Spleen (tissue), 11 donors: Measurements from ENCODE around the gene NDUFS8. TPM values are rescaled to one million over a fixed set of nuclear protein-coding genes. Genes with fewer than 3 reads are reported as not detected.

Source experiments
- DNase-seq: peaks from one replicate; pipeline ENCODE4 v3.0.0-alpha.2; 2020
- H3K27ac ChIP-seq, 8 donors: fragments of 200-600 bp; sonication (generic) in 7 of 8; 1 replicate in 4 of 8; 2 replicates in 4 of 8; pipeline versions ENCODE4 v1.5.0 to v1.8.0; 2016 to 2021; ENCODE audit warnings: inconsistent platforms in 4 of 8, mild to moderate bottlenecking in 4 of 8, moderate library complexity in 1 of 8
- H3K27me3 ChIP-seq, 7 donors: fragments of 200-600 bp; sonication (generic) in 6 of 7; replicated peaks in 1 of 7; 1 replicate in 4 of 7; 2 replicates in 3 of 7; pipeline versions ENCODE4 v1.5.0 to v1.8.0; 2016 to 2021; ENCODE audit warnings: inconsistent platforms in 3 of 7, mild to moderate bottlenecking in 1 of 7
- H3K36me3 ChIP-seq, 6 donors: fragments of 200-600 bp; sonication (generic) in 5 of 6; 1 replicate in 4 of 6; 2 replicates in 2 of 6; pipeline versions ENCODE4 v1.5.0 to v1.8.0; 2016 to 2021; ENCODE audit warnings: inconsistent platforms in 2 of 6
- H3K4me1 ChIP-seq, 6 donors: fragments of 200-600 bp; sonication (generic) in 5 of 6; 1 replicate in 3 of 6; 2 replicates in 3 of 6; pipeline versions ENCODE4 v1.5.0 to v1.8.0; 2016 to 2021; ENCODE audit warnings: inconsistent platforms in 3 of 6
- H3K4me3 ChIP-seq, 8 donors: fragments of 200-600 bp; sonication (generic) in 7 of 8; 1 replicate in 4 of 8; 2 replicates in 4 of 8; pipeline versions ENCODE4 v1.5.0 to v1.8.0; 2016 to 2021; ENCODE audit warnings: inconsistent platforms in 4 of 8, mild to moderate bottlenecking in 4 of 8, moderate library complexity in 2 of 8
- H3K9me3 ChIP-seq, 8 donors: fragments of 200-600 bp; sonication (generic) in 7 of 8; 1 replicate in 4 of 8; 2 replicates in 4 of 8; pipeline versions ENCODE4 v1.5.0 to v1.8.0; 2016 to 2021; ENCODE audit warnings: inconsistent platforms in 4 of 8
- POLR2A ChIP-seq, 3 donors: fragments of 450-650 bp; IDR thresholded peaks; one replicate each; pipeline ENCODE4 v1.5.1; 2017; ENCODE audit warnings: antibody characterized with exemption in 3 of 3, mild to moderate bottlenecking in 1 of 3
- POLR2AphosphoS5 ChIP-seq, 3 donors: sonication (generic); formaldehyde crosslinking; IDR thresholded peaks; one replicate each; pipeline ENCODE4 v1.5.1; 2017; ENCODE audit warnings: antibody characterized with exemption in 3 of 3
- WGBS, 5 donors: extraction: QIAGEN DNeasy Blood & Tissue Kit in 3 of 5; methylation state at CpG; one replicate each; pipeline versions ENCODE4 v1.1.5 to v1.1.7; 2013 to 2018; 5-methylcytosine and 5-hydroxymethylcytosine counted together
- intact Hi-C: fragments of 100-400 bp; cut with DNase I; formaldehyde crosslinking; loops from one replicate; pipeline ENCODE4 v1.15.0; 2023; ENCODE audit warnings: low total_unique reads
- polyA plus RNA-seq, 3 donors: library from polyadenylated mRNA; stranded (reverse); fragments of 200-250 nt; gene quantifications; one replicate each; pipeline ENCODE4 v1.2.1, GENCODE V29; 2013
- total RNA-seq, 7 donors: library from RNA; depleted of rRNA in 3 of 7; stranded (reverse); fragments of >200 nt in 3 of 7; fragmentation: NEBNext Ultra II Directional in 4 of 7; extraction: Animal tissue kit (Norgen Biotek cat#: 25700) in 4 of 7; gene quantifications; one replicate each; pipeline versions ENCODE4 v1.1.0 to v1.2.1, GENCODE V29; 2016 to 2021
- TF ChIP-seq, protein P1 (sequence below), 11 experiments: fragments of 200-600 bp in 7 of 11; fragments of 450-650 bp in 4 of 11; sonication (generic) in 4 of 11; IDR thresholded peaks in 8 of 11; conservative IDR thresholded peaks in 3 of 11; 1 replicate in 7 of 11; 2 replicates in 4 of 11; pipeline versions ENCODE4 v1.4.0 to v1.8.0; 2016 to 2021; ENCODE audit warnings: antibody characterized with exemption in 11 of 11, inconsistent platforms in 4 of 11, mild to moderate bottlenecking in 1 of 11
- donor health status: healthy with polysubstance abuse.
- donor health status: DM: no; HTN: no; CAD: no; lungs with moderate emphysema.
- donor health status: DM: no; HTN: no; CAD: no.
- donor health status: Bipolar disorder and iron deficiency.
- donor health status: healthy.
- donor health status: DM: no; HTN: no; CAD: no.
- donor health status: DM: yes; HTN: yes; CAD: no.

The NDUFS8 gene
- total and polyA plus RNA-seq, 10 donors, result 75.4 to 132 (median 95.1) TPM

DNA sequence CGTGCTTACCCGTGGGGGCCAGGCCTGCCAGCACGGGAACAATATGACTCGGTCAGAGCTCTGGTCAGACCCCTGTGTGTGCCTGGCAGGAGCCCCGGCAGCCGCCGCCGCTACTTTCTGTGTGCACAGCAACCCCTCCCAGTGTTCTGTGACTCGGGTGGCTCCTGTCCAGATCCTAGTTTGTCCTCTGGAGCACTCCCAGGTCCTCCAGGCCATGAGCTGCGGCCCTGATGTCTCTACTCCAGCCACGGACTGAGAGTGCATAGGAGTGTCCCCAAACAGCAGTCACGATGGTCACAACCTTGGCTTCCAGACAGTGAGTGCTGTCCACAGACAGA lies 3.2 kb downstream of the NDUFS8 start:
- Histone ChIP-seq H3K36me3 (peaks cover 0 to 40% (median 16%) of the 10 kb centered on the region in 6 donors), H3K4me1 (peaks cover 37 to 87% (median 62%) of the 10 kb centered on the region in 6 donors), H3K4me3 (no peak overlapping the region), H3K9me3 (no peaks in the 10 kb centered on the region), H3K27ac (peak overlapping the region in 2 of 8 donors; percentile 14 to 15), H3K27me3 (no peaks in the 10 kb centered on the region)
- intact Hi-C loops, result no loop called here
- WGBS, 5 donors, result 86 to 97% (median 95%) methylated on average over 4 to 12 of the region's 12 CpGs
- TF ChIP-seq POLR2AphosphoS5 (IDR thresholded peaks at IDR 0.05) (no peak), POLR2A (IDR thresholded peaks at IDR 0.05) (no peak)
- TF ChIP-seq, protein P1, sequence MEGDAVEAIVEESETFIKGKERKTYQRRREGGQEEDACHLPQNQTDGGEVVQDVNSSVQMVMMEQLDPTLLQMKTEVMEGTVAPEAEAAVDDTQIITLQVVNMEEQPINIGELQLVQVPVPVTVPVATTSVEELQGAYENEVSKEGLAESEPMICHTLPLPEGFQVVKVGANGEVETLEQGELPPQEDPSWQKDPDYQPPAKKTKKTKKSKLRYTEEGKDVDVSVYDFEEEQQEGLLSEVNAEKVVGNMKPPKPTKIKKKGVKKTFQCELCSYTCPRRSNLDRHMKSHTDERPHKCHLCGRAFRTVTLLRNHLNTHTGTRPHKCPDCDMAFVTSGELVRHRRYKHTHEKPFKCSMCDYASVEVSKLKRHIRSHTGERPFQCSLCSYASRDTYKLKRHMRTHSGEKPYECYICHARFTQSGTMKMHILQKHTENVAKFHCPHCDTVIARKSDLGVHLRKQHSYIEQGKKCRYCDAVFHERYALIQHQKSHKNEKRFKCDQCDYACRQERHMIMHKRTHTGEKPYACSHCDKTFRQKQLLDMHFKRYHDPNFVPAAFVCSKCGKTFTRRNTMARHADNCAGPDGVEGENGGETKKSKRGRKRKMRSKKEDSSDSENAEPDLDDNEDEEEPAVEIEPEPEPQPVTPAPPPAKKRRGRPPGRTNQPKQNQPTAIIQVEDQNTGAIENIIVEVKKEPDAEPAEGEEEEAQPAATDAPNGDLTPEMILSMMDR (IDR thresholded peaks at IDR 0.05 in 8 of 11, conservative IDR thresholded peaks at IDR 0.05 in 3 of 11), result no peak
- DNase-seq, result no peak

DNA sequence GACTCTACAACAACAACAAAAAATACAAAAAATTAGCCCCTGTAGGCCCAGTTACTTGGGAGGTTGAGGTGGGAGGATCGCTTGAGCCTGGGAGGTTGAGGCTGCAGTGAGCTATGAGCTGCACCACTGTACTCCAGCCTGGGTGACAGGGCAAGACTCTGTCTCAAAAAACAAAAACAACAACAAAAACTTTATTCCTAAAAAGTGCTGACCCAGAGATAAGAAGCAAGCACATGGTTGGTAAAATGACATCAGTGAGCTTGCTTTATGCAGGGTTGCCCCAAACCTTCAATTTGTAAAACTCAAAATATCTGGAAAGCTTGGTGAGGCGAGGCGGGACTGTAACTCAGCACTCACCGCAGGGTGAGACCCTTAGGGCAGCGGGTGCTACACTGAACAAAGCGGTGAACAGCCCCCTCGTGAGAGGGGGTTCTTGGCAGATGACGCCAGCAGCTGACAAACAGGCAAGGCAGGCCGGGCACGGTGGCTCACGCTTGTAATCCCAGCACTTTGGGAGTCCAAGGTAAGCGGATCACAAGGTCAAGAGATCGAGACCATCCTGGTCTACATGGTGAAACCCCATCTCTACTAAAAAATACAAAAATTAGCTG lies 4.9 kb downstream of the NDUFS8 start:
- intact Hi-C loops, result no loop called here
- TF ChIP-seq POLR2AphosphoS5 (IDR thresholded peaks at IDR 0.05) (no peak), POLR2A (IDR thresholded peaks at IDR 0.05) (no peak)
- TF ChIP-seq, protein P1 (IDR thresholded peaks at IDR 0.05 in 8 of 11, conservative IDR thresholded peaks at IDR 0.05 in 3 of 11), result no peak
- no peaks in the 10 kb centered on the region for H3K27me3 ChIP-seq
- peaks cover 0 to 40% (median 16%) of the 10 kb centered on the region in 6 donors for H3K36me3 ChIP-seq
- peak; percentile 73 for DNase-seq
- H3K4me3 ChIP-seq, result no peak overlapping the region
- WGBS, 5 donors, result 91 to 97% (median 94%) methylated on average over 13 of the region's 13 CpGs
- peak overlapping the region in 6 of 8 donors; percentile 4 to 97 (median 93) for H3K27ac ChIP-seq
- H3K4me1 ChIP-seq, result peaks cover 44 to 89% (median 67%) of the 10 kb centered on the region in 6 donors
- H3K9me3 ChIP-seq, result no peaks in the 10 kb centered on the region

DNA sequence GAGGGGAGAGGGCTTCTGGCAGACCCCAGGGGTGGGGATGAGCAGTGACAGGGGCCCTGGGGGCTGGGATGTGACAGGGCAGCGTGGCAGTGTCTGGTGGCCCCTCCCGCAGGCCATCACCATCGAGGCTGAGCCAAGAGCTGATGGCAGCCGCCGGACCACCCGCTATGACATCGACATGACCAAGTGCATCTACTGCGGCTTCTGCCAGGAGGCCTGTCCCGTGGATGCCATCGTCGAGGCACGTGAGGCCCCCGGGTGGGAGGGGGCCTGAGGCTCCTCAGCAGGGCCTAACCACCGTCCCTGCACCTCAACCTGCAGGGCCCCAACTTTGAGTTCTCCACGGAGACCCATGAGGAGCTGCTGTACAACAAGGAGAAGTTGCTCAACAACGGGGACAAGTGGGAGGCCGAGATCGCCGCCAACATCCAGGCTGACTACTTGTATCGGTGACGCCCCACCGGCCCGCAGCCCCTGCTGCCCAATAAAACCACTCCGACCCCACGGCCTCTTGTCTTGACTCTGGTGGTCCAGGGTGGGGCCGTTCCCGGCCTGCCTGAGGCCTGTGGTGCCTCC lies 5.7 kb downstream of the NDUFS8 start:
- peak overlapping the region; percentile 85 to 97 (median 92) for H3K27ac ChIP-seq
- peaks cover 0 to 43% (median 16%) of the 10 kb centered on the region in 6 donors for H3K36me3 ChIP-seq
- H3K27me3 ChIP-seq, result no peaks in the 10 kb centered on the region
- 62 to 81% (median 69%) methylated on average over 17 to 27 of the region's 27 CpGs for WGBS, 5 donors
- DNase-seq, result peak; percentile 87
- TF ChIP-seq POLR2AphosphoS5 (IDR thresholded peaks at IDR 0.05) (no peak), POLR2A (IDR thresholded peaks at IDR 0.05) (no peak)
- TF ChIP-seq, protein P1 (IDR thresholded peaks at IDR 0.05 in 8 of 11, conservative IDR thresholded peaks at IDR 0.05 in 3 of 11), result no peak
- peaks cover 50 to 92% (median 71%) of the 10 kb centered on the region in 6 donors for H3K4me1 ChIP-seq
- peak overlapping the region in 1 of 8 donors; percentile 97 for H3K4me3 ChIP-seq
- intact Hi-C loops, result no loop called here
- H3K9me3 ChIP-seq, result no peaks in the 10 kb centered on the region

GRCh38 chr11:68036717-68037239 lies 6.3 kb downstream of the NDUFS8 start:
- peaks cover 48 to 92% (median 71%) of the 10 kb centered on the region in 6 donors for H3K4me1 ChIP-seq
- H3K27ac ChIP-seq, result peak overlapping the region; percentile 85 to 97 (median 92)
- intact Hi-C loops, result no loop called here

More at GRCh38 chr11:68036717-68037239, 6.3 kb downstream of the NDUFS8 start:
- DNase-seq, result peak; percentile 96
- Histone ChIP-seq H3K27me3 (no peaks in the 10 kb centered on the region), H3K36me3 (peaks cover 0 to 49% (median 19%) of the 10 kb centered on the region in 6 donors), H3K4me3 (peak overlapping the region in 1 of 8 donors; percentile 97), H3K9me3 (no peaks in the 10 kb centered on the region)
- TF ChIP-seq POLR2AphosphoS5 (IDR thresholded peaks at IDR 0.05) (peak; percentile 89 to 93 (median 92)), POLR2A (IDR thresholded peaks at IDR 0.05) (peak in 1 of 3 donors; percentile 20)
- TF ChIP-seq, protein P1 (IDR thresholded peaks at IDR 0.05 in 8 of 11, conservative IDR thresholded peaks at IDR 0.05 in 3 of 11), result peak in 1 of 11 experiments; percentile 5
- 14 to 27% (median 16%) methylated on average over 11 to 14 of the region's 14 CpGs for WGBS, 5 donors
